GM19467 (cell line): Measurements from ENCODE around the gene TRPT1.

Experiments used
- ATAC-seq: cut with Tn5 transposase; IDR thresholded peaks from one replicate; pipeline ENCODE4 v1.9.1; 2021; ENCODE audit warnings: mild to moderate bottlenecking, moderate library complexity; ENCODE audit not compliant: unreplicated experiment

TRPT1 gene

GRCh38 chr11:64245797-64246620, 20.0 kb upstream of the TRPT1 start:
- ATAC-seq = no peak

- no peak for ATAC-seq
These were observed 19.4 kb upstream of the TRPT1 start for GRCh38 chr11:64245401-64245796.

GRCh38 chr11:64244966-64245365, 19.0 kb upstream of the TRPT1 start:
- no peak for ATAC-seq

GRCh38 chr11:64244107-64244506, 18.1 kb upstream of the TRPT1 start:
- ATAC-seq = no peak

- no peak for ATAC-seq
These were observed 17.4 kb upstream of the TRPT1 start for GRCh38 chr11:64243236-64243854.

GRCh38 chr11:64241491-64242374, 15.7 kb upstream of the TRPT1 start:
- peak; percentile 56 for ATAC-seq

- peak; percentile 57 for ATAC-seq
These were observed 15.2 kb upstream of the TRPT1 start for GRCh38 chr11:64241241-64241490.

GRCh38 chr11:64240435-64241240, 14.7 kb upstream of the TRPT1 start, which contains the start of gene FKBP2:
TSS of gene FKBP2 (plus strand) at chr11:64241095. CDS start at chr11:64242388, 1,293 bp downstream.
- ATAC-seq = peak; percentile 53

GRCh38 chr11:64239662-64240434, 13.9 kb upstream of the TRPT1 start:
- no peak for ATAC-seq

- no peak for ATAC-seq
These were observed 13.0 kb upstream of the TRPT1 start for GRCh38 chr11:64238999-64239398.

GRCh38 chr11:64238076-64238475, 12.1 kb upstream of the TRPT1 start:
- ATAC-seq = no peak

- ATAC-seq = no peak
These were observed 11.5 kb upstream of the TRPT1 start for GRCh38 chr11:64237484-64237951.

- ATAC-seq = no peak
These were observed 9.6 kb upstream of the TRPT1 start for GRCh38 chr11:64235437-64236161.

- no peak for ATAC-seq
These were observed 8.8 kb upstream of the TRPT1 start for GRCh38 chr11:64234647-64235379.

- no peak for ATAC-seq
These were observed 8.1 kb upstream of the TRPT1 start, which contains the start of gene VEGFB for GRCh38 chr11:64233913-64234586. TSS of gene VEGFB (plus strand) at chr11:64234584. CDS start at chr11:64234834, 250 bp downstream.

GRCh38 chr11:64232967-64233315, 7.0 kb upstream of the TRPT1 start:
- ATAC-seq = no peak

GRCh38 chr11:64232182-64232966, 6.4 kb upstream of the TRPT1 start:
- no peak for ATAC-seq
